Prostate gland (tissue), 2 donors: ENCODE results near the gene STARD10.

Experiments
- POLR2A ChIP-seq: fragments of 450-650 bp; IDR thresholded peaks from one replicate; pipeline ENCODE4 v1.6.1; 2016; ENCODE audit warnings: antibody characterized with exemption, mild to moderate bottlenecking
- POLR2AphosphoS5 ChIP-seq: sonication (generic); formaldehyde crosslinking; IDR thresholded peaks from one replicate; pipeline ENCODE4 v1.6.1; 2017; ENCODE audit warnings: antibody characterized with exemption
- TF ChIP-seq, protein P1 (sequence below), 4 experiments: fragments of 200-600 bp in 2 of 4; fragments of 450-650 bp in 2 of 4; sonication (generic) in 2 of 4; IDR thresholded peaks; 1 replicate in 3 of 4; 2 replicates in 1 of 4; pipeline ENCODE4 v1.5.1; 2016 to 2019; ENCODE audit warnings: antibody characterized with exemption in 4 of 4, mild to moderate bottlenecking in 2 of 4, moderate library complexity in 2 of 4

DNA sequence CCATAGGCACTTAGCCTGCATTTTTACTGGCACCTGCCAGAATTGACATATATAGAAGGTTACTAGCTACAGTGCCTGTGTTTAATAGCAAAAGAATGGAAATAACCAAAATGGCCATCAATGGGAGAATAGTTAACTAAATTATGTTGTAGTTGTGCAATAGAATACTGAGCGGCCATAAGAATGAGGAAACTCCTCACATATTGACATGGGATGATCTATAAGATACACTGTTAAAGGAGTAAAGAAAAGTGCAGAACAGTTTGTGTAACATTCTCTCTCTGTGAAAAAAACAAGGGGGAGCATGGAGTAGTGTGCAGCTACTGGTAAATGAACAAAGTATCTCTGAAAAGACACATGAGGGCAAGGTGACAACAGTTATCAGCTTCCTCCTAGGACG, 63.1 kb downstream of the STARD10 start:
- TF ChIP-seq, protein P1, sequence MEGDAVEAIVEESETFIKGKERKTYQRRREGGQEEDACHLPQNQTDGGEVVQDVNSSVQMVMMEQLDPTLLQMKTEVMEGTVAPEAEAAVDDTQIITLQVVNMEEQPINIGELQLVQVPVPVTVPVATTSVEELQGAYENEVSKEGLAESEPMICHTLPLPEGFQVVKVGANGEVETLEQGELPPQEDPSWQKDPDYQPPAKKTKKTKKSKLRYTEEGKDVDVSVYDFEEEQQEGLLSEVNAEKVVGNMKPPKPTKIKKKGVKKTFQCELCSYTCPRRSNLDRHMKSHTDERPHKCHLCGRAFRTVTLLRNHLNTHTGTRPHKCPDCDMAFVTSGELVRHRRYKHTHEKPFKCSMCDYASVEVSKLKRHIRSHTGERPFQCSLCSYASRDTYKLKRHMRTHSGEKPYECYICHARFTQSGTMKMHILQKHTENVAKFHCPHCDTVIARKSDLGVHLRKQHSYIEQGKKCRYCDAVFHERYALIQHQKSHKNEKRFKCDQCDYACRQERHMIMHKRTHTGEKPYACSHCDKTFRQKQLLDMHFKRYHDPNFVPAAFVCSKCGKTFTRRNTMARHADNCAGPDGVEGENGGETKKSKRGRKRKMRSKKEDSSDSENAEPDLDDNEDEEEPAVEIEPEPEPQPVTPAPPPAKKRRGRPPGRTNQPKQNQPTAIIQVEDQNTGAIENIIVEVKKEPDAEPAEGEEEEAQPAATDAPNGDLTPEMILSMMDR (IDR thresholded peaks at IDR 0.05): no peak
- TF ChIP-seq POLR2A (no peak), POLR2AphosphoS5 (no peak)
